ENCODE measurements around the gene GABRD.

The GABRD gene

DNA sequence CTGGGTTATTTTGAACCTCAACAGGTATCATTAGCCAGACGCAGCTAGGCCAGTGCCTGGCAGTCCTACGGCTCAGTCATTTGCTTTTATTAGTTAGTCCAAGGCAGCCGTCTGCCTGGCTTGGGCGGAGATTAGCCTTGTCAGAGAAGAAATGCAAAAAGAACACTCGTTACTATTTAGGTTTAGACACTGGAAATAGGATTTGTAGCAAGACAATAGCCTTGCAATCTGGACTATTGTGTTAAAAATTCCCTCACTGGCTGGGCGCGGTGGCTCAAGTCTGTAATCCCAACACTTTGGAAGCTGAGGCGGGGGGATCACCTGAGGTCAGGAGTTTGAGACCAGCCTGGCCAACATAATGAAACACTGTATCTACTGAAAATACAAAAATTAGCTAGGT lies 20.1 kb downstream of the GABRD start:
- DNase-seq (ENCODE audit: low spot score): no peak

DNA sequence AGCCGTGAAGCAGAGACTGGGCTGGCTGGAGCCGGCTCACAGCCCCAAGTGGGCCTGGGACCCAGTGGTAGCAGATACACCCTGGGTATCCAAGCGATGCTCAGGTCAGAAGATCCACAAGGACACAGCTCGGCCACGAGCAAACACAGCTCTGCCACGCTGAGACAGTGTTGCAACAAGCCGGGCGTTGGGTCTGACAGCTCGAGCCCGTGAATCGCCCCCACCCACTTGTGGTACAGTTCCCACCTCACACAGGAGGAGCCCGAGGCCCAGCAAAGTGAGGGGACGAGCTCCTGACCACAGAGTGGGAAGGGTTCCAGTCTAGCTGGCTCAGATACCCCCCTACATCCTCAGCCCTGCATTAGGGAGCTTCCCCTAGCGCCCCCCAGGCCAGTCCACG lies 22.2 kb downstream of the GABRD start:
- DNase-seq (ENCODE audit: low spot score): no peak

DNA sequence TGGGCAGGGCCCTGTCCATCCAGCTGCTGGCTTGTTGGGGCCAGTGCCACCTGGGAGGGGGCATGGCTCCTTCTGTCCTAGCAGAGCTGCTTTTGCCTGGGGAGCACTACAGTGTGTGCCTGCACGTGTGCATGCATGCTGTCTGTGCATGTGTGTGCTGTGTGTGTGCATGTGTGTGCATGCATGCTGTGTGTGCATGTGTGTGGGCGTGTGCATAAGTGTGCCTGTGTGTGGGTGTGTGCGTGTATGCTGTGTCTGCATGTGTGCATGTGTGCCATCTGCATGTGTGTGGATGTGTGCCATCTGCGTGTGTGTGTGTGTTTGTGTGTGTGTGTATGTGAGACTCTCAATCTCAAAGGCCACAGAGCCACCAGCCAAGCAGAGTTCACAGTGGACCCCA lies 22.7 kb downstream of the GABRD start:
- no peak for DNase-seq (ENCODE audit: low spot score)

DNA sequence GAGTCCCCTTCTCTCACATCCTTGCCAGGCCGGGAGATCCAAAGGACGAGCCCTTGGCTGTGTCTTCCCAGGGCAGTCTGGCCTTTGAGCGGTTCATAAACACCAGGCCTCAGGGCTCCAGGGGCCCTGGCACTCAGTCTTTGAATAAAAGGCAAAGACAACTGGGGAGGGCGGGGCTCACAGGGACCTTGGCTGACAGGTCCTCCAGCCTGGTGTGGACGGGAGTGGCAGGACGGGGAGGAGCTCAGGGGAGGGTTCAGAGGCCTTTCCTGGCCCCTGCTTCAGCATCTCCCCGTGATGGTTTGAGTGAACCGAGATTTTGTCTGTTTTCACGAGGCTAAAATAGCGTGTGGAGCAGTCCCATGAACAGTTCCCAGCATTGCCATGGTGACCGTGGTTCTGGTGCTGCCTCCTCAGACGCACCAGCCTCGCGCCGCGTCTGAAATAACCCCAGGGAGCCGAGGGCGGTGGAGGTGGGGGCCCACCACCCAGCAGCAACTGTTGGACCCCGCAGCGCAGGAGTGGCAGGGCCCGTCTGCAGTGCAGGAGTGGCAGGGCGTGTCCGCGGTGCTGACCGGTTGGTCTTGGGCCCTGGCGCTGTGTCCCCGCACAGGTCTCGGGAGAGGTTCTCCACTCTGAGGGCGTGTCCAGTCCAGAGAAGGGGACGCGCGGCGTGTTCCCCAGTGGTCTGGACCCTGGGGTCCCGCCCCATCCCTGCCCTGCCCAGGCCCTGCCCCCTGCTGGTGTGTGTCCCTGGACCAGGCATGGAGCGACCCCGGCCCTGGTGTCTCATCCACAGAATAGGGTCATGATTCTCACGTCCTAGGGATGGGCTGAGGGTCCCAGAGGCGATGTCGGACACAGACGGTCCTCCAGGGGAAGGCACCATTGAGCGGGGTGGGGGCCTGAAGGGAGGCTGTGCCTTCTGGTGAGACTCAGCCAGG lies 24.0 kb downstream of the GABRD start:
- no peak for DNase-seq (ENCODE audit: low spot score)

DNA sequence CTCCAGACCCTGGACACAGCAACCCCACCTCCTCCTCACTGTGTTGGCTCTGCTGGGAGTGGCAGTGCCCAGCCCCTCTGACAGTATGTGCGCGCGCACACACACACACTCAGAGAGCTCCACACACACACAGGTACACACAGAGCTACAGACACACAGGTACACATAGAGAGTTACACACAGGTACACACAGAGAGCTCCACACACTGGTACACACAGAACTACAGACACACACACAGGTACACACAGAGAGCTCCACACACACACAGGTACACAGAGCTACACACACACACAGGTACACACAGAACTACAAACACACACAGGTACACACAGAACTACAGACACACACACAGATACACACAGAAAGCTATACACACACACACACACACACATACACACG lies 24.7 kb downstream of the GABRD start:
- DNase-seq (ENCODE audit: low spot score): no peak

DNA sequence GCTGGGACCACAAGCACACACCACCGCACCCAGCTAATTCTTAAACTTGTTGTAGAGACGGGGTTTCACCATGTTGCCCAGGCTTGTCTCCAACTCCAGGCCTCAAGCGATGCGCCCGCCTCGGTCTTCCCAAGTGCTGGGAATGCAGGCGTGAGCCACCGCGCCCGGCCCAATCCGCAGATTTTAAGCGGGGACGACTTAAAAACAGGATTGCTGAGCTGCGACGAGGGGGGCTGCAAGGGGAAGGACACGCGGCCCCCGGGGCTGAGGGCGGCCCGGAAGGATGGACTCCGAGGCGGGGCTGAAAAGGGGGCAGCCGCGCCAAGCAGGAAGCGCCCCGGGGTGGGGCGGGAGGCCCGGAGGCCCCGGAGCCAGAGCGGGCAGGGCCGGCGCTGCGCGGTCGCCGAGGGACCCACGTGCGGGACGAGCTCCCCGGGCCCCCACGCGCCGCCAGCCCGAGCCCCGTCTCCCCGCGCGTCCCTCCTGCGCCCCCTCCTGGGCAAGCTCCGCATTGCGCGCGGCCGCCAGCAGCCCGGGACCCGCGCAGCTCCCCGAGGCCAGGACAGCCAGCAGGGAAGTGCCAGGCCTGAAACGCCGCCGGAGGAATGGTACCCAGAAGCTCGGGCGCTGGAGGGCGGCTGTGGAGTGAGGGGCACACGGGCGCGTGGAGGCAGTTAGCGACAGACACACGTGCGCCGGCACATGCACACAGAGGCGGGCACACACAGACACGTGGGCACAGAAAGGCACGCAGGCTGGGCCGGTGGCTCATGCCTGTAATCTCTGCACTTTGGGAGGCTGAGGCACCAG lies 25.6 kb downstream of the GABRD start:
- DNase-seq (ENCODE audit: low spot score): peak; percentile 48

DNA sequence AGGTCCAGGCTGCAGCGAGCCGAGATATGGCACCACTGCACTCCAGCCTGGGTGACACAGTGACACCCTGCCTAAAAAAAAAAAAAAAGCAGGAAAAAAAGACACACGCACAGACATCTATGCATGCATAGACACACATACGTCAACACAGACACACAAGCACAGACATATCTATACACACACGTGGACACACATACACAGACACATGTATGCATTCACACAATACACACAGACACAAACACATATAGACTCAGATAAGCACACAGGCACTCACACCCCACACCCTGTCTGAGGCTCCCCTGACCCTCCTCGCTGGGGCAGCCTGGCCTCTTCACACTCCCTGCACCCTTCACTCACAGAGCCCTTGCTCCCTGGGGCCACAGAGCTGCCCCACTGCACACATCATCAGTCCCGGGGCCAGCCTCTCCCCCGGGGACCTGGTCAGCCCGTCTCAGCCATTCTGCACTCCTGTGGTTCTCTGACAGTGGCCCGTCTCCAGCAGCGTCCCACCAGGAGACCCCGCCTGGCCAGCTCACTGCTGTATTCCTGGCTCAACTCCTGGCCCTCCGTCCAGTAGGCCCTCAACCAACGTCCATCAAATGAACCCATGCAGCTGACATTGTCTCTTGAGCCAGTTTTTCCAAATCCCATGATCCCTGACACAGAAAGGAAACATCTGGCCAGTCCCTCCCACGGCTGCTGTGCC lies 26.5 kb downstream of the GABRD start:
- no peak for DNase-seq (ENCODE audit: low spot score)

DNA sequence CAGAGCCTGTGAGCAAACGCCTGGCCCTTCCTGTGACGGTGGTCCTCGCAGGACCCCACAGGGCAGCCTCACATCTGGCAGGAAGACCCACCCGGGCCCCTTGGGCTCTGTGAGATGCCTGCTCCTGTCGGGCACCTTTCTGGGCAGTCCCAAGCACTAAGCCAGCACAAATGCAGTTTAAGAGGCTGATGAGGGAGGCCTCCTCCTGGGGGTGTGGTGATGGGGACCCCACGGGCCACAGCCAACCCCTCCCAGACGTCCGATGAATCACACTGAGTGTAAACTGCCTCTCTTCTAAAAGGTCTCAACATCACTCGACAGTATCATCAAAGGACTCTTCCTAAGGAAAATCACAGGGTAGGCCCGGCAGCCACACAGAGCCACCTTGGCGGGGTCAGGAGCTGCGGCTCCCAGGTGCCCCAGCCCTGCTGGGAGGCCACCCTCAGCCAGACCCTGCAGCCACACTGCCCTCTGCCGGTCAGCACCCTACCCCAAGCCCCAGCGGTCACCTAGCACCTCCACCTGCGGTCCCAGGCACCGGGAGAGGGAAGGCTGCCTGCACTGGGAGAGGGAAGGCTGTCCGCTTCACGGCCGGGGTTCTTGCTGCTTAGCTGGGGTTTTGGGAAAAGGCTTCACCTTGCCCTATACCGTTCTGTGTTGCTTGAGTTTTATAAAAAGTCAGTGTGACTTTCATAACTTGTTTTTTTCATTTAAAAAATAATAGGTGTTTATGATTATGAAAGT lies 27.2 kb downstream of the GABRD start:
- DNase-seq (ENCODE audit: low spot score): no peak

DNA sequence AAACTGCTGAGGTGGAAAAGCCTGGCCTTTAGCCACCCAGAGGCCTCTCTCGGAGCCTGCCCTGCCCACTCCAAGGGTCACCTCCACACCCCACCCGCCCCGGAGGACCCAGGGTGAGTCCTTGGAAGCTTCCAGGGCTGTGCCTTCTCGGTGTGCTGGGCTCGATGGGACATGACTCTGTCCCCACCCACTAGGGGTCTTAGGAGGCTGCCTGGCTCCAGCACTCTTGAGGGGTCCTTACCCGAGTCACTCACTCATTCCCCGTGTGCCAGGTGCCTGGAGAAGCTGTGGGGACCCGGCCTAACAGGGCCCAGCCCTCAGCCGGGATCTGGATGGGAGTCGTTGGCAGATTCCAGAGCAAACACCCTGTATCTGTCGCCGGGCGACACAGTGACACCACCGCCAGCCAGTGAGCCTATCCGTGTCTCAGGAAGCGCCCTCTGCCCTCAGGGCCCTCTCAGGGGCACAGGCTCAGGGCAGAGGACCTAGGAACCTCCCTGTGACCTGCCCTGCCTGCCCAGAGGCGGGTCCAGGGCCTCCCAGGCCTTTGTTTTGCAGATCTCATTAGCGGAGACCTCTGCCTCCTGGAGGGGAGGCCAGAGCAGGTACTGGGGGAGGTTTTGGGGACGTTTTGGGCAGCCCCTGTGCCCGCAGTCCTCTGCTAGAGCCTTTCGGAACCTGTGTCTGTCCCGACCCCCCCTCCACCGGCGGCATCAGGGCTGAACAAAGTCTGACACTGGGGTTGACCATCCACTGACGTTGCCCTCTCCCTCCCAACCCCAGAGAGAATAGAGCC lies 28.0 kb downstream of the GABRD start:
- DNase-seq (ENCODE audit: low spot score): no peak

DNA sequence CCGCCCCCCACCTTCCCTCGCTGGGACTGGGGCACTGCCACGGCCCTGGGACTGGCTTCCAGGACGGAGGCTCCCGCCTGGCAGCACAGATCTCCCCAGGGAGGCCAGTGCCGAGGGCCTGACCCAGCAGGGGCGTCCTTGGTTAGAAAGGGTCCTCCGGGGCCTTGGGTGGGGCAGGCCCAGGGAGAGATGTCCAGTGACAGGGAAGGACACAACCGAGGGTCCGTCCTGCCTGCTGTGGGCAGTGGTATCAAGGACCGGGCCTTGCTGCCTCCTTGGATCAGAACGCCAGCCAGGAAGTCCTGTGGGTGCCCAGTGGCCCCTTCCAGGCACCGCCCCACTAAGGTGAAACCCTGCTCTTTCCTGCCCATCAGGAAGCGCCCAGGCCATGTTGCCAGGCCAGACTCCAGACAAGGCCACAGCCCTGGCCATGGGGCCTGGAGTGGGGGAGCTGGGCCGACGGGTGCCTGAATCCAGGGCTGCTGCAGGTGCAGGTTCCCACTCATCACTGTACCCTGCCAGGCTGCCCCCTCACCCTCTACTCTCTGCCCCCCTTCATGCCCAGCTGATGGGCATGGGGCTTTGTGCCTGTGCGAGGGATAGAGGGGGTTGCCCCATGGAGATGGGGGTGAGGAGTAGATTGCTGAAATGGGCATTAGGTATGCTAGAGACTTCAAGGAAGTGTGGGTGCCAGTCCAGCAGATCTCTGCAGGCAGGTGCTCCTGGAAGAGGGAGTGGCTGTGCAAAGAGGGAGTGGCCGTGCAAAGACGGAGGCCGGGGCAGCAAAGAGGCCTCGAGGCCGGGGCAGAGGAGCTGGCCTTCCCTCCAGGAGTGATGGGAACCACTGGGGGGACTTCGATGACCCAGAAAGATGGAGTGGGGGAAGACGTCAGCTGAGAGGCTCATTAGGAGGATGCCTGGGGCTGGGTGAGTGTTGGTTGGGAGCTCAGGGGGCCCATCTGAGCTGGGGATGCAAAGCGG lies 28.9 kb downstream of the GABRD start:
- DNase-seq (ENCODE audit: low spot score): no peak

DNA sequence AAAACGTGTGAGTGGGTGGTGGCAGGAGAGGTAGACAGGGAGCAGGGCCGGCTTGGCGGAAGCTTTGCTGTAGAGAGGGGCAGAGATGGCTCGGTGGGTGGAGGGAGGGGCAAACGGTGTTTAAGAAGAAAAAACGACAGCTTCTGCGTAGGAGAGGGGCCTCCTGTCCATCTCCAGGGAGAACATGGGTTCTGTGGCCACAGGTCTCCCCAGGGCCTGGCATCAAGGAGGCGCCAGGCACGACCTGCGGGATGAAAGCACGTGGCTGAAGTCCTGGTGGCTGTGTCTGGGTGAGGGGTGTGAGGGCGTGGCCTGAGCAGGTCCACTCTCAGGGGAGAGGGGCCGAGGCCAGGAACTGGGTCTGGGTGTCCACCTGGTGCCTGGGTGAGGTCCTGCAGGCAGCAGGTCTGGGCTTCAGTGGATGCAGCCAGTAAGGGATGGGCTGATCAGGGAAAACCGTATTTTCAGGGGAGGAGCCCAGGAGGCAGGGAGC lies 30.1 kb downstream of the GABRD start:
- DNase-seq (ENCODE audit: low spot score): no peak

DNA sequence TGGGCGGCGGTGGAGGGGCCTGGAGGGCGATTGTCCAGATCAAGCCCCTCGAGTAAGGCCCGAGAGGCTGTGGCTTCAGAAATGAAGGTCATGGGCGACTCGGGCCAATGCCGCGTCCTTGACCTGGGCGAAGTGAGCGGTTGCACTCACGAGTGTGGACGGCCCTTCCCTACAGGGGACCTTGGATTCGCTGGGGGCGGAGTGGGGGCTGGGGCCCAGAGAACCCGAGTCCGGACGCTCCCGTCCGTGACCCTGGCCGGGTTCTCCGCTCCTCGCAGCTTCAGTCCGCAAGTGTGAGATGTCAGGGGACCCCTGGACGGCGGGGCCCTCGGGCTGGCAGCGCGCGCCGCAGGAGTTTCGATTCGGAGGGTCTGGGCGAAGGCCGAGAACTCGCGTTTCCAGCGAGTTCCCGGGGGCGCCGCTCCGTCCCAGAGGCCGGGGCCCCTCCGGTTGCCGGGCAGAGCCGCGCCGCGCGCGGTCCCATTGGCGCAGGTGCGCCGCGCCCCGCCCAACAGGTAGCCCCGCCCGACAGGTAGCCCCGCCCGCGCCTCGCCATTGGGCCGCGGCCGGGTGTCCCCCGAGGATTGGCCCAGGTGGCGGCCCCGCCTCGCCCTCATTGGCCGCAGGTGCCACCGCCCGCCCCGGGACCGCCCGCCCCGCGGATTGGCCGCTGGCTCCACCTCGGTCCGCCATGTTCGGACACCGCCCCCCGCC lies 30.7 kb downstream of the GABRD start, which contains the start of gene PRKCZ:
Gene PRKCZ, plus strand, starts transcription at position 694 of the 714 bp plus-strand sequence. CDS start 220 bp downstream, outside the sequence.
- no peak for DNase-seq (ENCODE audit: low spot score)

DNA sequence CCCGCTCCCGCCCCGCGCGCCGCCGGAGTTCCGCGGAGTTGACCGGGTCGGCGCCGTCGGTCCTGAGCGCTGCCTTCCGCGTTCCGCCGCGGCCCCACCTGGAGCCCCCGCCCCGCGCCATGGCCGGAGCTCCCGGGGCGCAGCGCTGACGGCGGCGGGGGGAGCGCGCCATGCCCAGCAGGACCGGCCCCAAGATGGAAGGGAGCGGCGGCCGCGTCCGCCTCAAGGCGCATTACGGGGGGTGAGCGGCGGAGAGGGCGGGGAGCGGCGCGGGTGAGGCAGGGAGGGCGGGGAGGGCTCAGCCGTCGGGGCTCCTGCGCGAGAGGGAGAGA lies 31.3 kb downstream of the GABRD start:
- no peak for DNase-seq (ENCODE audit: low spot score)

DNA sequence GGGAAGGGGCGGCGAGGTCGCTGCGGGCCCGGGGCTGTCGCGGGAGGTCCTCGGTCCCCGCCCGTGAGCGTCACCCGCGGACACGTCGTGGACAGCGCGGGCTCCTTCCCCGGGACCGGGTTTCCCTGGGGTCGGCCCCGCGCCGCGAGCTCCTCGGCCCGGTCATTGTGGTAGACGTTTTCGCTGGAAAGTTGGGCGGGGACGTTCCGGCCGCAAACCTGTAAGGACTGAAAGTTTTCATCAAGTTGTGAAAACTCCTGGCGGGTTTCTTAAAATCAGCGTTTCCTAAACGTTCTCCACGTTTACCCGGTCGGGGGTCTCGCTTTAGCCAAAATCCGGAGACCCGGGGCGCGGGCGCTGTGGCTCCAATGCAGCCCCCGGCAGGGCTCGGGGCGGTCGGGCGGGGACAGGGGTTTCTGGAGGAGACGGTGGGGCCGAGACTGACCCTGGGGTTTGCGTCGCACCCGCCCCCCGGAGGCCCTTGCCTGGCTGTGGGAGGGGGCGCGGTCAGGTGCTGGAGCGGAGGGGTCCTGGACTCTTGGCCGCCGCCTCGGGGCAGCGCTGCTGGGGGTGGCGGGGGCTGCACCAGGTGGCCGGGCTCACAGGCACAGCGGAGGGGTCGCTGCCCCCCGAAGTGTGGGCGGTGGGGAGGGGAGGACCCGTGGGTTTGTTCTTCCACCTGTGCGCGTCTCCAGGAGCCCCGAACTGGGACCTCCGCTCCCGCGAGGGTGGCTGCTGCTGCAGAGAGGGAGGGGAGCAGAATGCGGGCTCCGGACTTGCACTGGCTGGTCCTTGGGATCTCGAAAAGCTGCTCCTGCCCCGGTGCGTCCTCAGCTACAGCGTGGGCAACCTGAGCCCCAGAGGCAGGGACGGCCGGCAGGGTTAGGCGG lies 31.9 kb downstream of the GABRD start:
- no peak for DNase-seq (ENCODE audit: low spot score)

DNA sequence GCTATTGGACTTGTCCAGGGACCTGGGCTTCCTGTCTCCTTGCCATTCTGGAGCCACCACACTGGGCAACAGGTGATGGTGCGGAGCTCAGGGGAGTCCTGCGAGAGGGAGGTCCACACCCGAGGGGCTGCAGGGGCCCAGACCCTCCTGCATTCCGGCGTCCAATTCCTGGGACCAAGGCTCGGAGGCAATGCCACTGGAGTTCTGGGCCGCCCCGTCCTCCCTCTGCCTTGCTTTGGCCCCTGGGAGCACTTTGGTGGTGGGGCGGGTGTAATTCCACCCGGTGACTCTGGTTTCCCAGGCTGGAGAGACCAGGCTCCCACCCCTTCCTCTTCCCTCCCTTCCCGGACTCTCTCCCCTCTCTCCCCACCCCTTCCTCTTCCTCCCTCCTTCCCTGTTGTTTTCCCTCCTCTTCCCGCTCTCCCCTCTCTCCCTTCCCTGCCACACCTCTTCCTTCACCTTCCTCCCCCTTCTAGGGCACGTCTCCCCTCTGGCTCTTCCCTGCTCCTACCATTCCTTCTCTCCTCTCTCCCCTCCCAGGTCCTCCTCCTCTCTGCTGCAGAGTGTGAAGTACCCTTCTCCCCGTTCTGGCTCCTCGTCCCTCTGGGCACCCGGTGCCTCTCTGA lies 33.0 kb downstream of the GABRD start:
- no peak for DNase-seq (ENCODE audit: low spot score)

DNA sequence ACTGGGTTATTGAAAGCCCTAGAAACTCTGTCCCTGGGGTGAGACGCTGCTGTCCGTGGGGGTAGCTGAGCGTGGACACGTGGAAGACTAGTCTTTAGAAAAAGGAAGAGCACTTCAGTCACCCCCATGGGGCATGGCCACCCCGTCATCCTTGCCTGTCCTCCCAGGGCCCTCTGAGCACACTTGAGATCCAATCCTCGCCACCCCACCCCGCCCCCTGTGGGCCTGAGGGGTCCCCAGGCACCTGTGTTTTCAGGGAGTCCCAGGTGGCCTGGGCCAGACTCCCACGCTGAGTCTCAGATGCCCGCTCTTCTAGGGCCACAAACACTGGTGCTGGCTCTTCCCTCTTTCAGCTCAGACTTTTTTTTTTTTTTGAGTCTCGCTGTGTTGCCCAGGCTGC lies 33.6 kb downstream of the GABRD start:
- DNase-seq (ENCODE audit: low spot score): no peak

DNA sequence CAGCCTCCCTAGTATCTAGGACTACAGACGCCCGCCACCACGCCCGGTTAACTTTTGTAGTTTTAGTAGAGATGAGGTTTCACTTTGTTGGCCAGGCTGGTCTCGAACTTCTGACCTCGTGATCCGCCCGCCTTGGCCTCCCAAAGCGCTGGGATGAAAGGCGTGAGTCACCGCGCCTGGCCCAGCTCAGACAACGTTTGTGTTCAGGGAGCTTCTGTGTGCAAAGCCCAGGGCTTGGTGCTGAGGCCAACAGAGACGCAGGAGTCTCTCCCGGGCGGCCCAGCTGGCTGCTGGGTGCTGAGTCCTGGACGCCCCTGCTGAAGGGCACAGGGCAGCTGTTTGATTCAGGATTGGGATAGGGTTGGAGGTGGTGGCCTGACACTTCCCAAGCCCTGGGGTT lies 34.1 kb downstream of the GABRD start:
- DNase-seq (ENCODE audit: low spot score): no peak
